ENCODE data around the gene FKBP2.

FKBP2 gene

DNA sequence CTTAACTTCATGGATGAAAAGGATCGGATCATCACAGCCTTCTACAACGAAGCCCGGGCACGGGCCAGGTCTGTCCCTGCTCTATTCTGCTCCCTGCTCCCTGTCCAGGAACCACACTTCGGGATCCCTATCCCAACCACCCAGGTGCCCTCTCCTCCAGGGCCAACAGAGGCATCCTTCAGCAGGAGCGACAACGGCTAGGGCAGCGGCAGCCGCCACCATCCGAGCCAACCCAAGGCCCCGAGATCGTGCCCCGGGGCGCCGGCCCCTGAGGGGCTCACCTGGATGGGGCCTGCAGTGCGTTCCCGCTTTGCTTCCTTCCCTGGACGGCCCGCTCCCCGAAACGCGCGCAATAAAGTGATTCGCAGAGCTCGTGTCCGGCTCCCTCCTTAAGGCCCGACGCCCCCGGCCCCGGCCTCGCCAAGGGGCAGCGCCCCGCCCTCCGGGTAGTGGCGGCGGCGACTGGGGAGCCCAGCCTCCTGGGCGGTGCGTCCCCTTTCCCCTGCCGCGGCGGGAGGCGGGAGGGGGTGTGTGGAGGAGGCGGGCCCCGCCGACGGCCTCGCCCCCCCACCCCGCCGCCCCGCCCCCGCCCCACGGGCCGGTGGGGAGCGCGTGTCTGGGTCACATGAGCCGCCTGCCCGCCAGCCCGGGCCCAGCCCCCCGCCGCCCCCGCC, 6.8 kb upstream of the FKBP2 start, which contains the start of gene VEGFB (continued):
- TF ChIP-seq ZNF398 (tag by site-specific recombination; IDR thresholded peaks at IDR 0.05): peak; percentile 27; the same call in 1 of the 2 replicates
- TF ChIP-seq TSHZ1 (tag by site-specific recombination; IDR thresholded peaks at IDR 0.05; ENCODE audit: borderline replicate concordance): no peak
- peak; percentile 74; the same call in 1 of the 2 replicates for TF ChIP-seq ZEB2 (tag by site-specific recombination; IDR thresholded peaks at IDR 0.05)
- no peak for TF ChIP-seq ZNF645 (tag by site-specific recombination; IDR thresholded peaks at IDR 0.05)
- peak; percentile 66 for TF ChIP-seq ZBTB17 (tag by site-specific recombination; IDR thresholded peaks at IDR 0.05)
- TF ChIP-seq, protein P1, sequence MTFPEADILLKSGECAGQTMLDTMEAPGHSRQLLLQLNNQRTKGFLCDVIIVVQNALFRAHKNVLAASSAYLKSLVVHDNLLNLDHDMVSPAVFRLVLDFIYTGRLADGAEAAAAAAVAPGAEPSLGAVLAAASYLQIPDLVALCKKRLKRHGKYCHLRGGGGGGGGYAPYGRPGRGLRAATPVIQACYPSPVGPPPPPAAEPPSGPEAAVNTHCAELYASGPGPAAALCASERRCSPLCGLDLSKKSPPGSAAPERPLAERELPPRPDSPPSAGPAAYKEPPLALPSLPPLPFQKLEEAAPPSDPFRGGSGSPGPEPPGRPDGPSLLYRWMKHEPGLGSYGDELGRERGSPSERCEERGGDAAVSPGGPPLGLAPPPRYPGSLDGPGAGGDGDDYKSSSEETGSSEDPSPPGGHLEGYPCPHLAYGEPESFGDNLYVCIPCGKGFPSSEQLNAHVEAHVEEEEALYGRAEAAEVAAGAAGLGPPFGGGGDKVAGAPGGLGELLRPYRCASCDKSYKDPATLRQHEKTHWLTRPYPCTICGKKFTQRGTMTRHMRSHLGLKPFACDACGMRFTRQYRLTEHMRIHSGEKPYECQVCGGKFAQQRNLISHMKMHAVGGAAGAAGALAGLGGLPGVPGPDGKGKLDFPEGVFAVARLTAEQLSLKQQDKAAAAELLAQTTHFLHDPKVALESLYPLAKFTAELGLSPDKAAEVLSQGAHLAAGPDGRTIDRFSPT (tag by site-specific recombination; IDR thresholded peaks at IDR 0.05): 0 out of 2 replicates have a peak, but pooled peaks have one; percentile 41

- ChIA-PET POLR2A (interaction anchor here (1.1 to 3.5 kb wide), 2 partner anchors 11 to 50 kb away, joined by 3 to 8 read pairs; partner anchors contain the start of gene STIP1), CTCF (no interaction called here)
- H3K36me3 ChIP-seq (ENCODE audit: control insufficient read depth in 2 of 2, insufficient read depth in 1 of 2, low read length in 2 of 2): peaks cover 0 to 31% of the 10 kb centered on the region in 2 experiments; a peak in 1 of 3 replicates
- no peaks in the 10 kb centered on the region for H3K4me1 ChIP-seq (ENCODE audit: control insufficient read depth, insufficient read depth, low read length)
- H3K27ac ChIP-seq (ENCODE audit: extremely low read depth, low read depth, low read length): peak overlapping the region; percentile 68; the same call in 1 of the 2 replicates
- peak overlapping the region; percentile 43 for H3K4me3 ChIP-seq (ENCODE audit: low read depth, low read length)
- no peaks in the 10 kb centered on the region for H3K9me3 ChIP-seq (ENCODE audit: control insufficient read depth, insufficient read depth, low read depth, low read length)
- TF ChIP-seq, protein P2, sequence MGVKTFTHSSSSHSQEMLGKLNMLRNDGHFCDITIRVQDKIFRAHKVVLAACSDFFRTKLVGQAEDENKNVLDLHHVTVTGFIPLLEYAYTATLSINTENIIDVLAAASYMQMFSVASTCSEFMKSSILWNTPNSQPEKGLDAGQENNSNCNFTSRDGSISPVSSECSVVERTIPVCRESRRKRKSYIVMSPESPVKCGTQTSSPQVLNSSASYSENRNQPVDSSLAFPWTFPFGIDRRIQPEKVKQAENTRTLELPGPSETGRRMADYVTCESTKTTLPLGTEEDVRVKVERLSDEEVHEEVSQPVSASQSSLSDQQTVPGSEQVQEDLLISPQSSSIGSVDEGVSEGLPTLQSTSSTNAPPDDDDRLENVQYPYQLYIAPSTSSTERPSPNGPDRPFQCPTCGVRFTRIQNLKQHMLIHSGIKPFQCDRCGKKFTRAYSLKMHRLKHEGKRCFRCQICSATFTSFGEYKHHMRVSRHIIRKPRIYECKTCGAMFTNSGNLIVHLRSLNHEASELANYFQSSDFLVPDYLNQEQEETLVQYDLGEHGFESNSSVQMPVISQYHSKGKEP (tag by site-specific recombination; IDR thresholded peaks at IDR 0.05): no peak
- TF ChIP-seq GLIS2 (tag by site-specific recombination; IDR thresholded peaks at IDR 0.05) (peak; percentile 68), SP2 (tag by site-specific recombination; IDR thresholded peaks at IDR 0.05) (0 out of 2 replicates have a peak, but pooled peaks have one; percentile 17), ZNF354C (tag by site-specific recombination; IDR thresholded peaks at IDR 0.05; ENCODE audit: borderline replicate concordance, low read depth) (no peak), ZFP3 (tag by site-specific recombination; IDR thresholded peaks at IDR 0.05; ENCODE audit: low read depth) (no peak), BCL11B (tag by site-specific recombination; IDR thresholded peaks at IDR 0.05; ENCODE audit: low read depth) (no peak), SCRT2 (tag by site-specific recombination; IDR thresholded peaks at IDR 0.05) (peak; percentile 93), ZNF658 (tag by site-specific recombination; IDR thresholded peaks at IDR 0.05) (no peak), KLF10 (tag by site-specific recombination; IDR thresholded peaks at IDR 0.05) (peak; percentile 73; the same call in 1 of the 2 replicates), ZBTB26 (tag by site-specific recombination; optimal IDR thresholded peaks at IDR 0.05) (peak; percentile 59)
- TF ChIP-seq, protein P3, sequence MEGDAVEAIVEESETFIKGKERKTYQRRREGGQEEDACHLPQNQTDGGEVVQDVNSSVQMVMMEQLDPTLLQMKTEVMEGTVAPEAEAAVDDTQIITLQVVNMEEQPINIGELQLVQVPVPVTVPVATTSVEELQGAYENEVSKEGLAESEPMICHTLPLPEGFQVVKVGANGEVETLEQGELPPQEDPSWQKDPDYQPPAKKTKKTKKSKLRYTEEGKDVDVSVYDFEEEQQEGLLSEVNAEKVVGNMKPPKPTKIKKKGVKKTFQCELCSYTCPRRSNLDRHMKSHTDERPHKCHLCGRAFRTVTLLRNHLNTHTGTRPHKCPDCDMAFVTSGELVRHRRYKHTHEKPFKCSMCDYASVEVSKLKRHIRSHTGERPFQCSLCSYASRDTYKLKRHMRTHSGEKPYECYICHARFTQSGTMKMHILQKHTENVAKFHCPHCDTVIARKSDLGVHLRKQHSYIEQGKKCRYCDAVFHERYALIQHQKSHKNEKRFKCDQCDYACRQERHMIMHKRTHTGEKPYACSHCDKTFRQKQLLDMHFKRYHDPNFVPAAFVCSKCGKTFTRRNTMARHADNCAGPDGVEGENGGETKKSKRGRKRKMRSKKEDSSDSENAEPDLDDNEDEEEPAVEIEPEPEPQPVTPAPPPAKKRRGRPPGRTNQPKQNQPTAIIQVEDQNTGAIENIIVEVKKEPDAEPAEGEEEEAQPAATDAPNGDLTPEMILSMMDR (tag by site-specific recombination; IDR thresholded peaks at IDR 0.05): no peak
- TF ChIP-seq, protein P4, sequence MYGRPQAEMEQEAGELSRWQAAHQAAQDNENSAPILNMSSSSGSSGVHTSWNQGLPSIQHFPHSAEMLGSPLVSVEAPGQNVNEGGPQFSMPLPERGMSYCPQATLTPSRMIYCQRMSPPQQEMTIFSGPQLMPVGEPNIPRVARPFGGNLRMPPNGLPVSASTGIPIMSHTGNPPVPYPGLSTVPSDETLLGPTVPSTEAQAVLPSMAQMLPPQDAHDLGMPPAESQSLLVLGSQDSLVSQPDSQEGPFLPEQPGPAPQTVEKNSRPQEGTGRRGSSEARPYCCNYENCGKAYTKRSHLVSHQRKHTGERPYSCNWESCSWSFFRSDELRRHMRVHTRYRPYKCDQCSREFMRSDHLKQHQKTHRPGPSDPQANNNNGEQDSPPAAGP (tag by site-specific recombination; IDR thresholded peaks at IDR 0.05): no peak
Measured at GRCh38 chr11:64234647-64235379, 6.1 kb upstream of the FKBP2 start.
